ENCODE results near the gene UGT1A10.

- TF ChIP-seq CTCF (IDR thresholded peaks at IDR 0.05) (no peak), ZFX (IDR thresholded peaks at IDR 0.05; ENCODE audit: borderline replicate concordance) (no peak)
Measured at GRCh38 chr2:233798335-233799086, 162.3 kb downstream of the UGT1A10 start.
